ENCODE data around the gene NEU3.

NEU3 gene

DNA sequence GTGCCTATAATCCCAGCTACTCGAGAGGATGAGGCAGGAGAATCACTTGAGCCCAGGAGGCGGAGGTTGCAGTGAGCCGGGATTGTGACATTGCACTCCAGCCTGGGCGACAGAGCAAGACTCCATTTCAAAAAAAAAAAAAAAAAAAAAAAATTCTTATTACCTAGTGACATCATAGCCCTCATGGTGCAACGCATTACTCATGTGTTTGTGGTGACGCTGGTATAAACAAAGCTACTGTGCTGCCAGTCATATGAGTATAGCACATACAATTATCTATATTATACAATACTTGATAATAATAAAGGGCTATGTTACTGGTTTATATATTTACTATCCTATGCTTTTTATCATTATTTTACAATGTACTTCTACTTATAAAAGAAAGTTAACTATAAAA lies 66.8 kb downstream of the NEU3 start:
- H3K4me2 ChIP-seq = no peak overlapping the region
- H3K9ac ChIP-seq = no peak overlapping the region
- H4K20me1 ChIP-seq = no peaks in the 10 kb centered on the region
- H3K27ac ChIP-seq = no peak overlapping the region
- no peak for TF ChIP-seq Cebpa-rat (IDR thresholded peaks at IDR 0.05)
- H3K36me3 ChIP-seq = no peaks in the 10 kb centered on the region
- no peaks in the 10 kb centered on the region for H3K27me3 ChIP-seq
- peaks cover 0 to 12% (median 9%) of the 10 kb centered on the region in 10 experiments; a peak in 18 of 20 replicates for H3K4me1 ChIP-seq
- H3K9me3 ChIP-seq (replicated peaks in 1 of 11) = peaks cover 12 to 27% (median 19%) of the 10 kb centered on the region in 11 experiments
- no peak overlapping the region for H3K4me3 ChIP-seq

DNA sequence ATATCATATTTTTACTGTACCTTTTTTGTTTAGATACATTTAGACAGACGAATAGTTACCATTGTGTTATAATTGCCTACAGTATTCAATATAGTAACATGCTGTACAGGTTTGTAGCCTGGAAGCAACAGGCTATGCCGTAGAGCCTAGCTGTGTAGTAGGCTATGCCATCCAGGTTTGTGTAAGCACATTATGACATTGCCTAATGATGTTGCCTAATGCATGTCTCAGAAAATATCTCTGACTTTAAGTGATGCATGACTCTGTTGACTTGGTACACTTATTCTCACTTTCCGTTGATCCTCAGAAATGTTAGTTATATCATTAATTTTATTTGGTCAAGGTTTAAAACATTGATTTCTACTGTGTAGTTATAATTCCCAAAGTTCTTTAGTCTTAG lies 68.1 kb downstream of the NEU3 start:
- H3K9ac ChIP-seq = no peak overlapping the region
- H3K4me1 ChIP-seq = no peaks in the 10 kb centered on the region
- no peak overlapping the region for H3K4me2 ChIP-seq
- H3K9me3 ChIP-seq (replicated peaks in 1 of 11) = peaks cover 12 to 26% (median 19%) of the 10 kb centered on the region in 11 experiments
- H3K36me3 ChIP-seq = no peaks in the 10 kb centered on the region
- H3K27me3 ChIP-seq = no peaks in the 10 kb centered on the region
- TF ChIP-seq Cebpa-rat (IDR thresholded peaks at IDR 0.05) = no peak
- H3K27ac ChIP-seq = no peak overlapping the region
- no peaks in the 10 kb centered on the region for H4K20me1 ChIP-seq
- H3K4me3 ChIP-seq = no peak overlapping the region

DNA sequence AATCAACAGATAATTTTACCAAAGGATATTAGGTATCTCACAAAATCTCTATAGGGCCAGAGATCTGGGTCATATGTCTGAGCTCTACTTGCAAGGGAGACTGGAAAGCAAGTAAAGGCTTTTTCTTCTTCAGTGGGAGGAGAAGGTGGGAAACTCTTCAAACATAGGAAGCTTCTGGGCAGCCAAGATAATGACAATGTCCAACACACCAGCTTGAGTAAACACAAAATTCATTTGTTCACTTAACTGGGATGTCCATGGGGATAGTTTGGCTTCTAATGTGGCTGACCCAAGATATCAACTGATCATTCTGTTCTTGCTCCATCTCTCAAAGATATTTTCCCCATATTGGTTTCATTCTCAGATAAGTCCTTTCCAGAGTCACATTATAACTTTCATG lies 70.6 kb downstream of the NEU3 start:
- Histone ChIP-seq H3K4me3 (no peak overlapping the region), H3K27ac (no peak overlapping the region), H3K4me1 (no peaks in the 10 kb centered on the region), H3K4me2 (no peak overlapping the region), H3K9ac (no peak overlapping the region), H3K9me3 (replicated peaks in 1 of 11) (0 out of 22 replicates have a peak, but pooled peaks cover 0 to 2% (median 0%) of the 10 kb centered on the region in 11 experiments), H4K20me1 (no peaks in the 10 kb centered on the region), H3K36me3 (no peaks in the 10 kb centered on the region), H3K27me3 (no peaks in the 10 kb centered on the region)
- no peak for TF ChIP-seq Cebpa-rat (IDR thresholded peaks at IDR 0.05)

DNA sequence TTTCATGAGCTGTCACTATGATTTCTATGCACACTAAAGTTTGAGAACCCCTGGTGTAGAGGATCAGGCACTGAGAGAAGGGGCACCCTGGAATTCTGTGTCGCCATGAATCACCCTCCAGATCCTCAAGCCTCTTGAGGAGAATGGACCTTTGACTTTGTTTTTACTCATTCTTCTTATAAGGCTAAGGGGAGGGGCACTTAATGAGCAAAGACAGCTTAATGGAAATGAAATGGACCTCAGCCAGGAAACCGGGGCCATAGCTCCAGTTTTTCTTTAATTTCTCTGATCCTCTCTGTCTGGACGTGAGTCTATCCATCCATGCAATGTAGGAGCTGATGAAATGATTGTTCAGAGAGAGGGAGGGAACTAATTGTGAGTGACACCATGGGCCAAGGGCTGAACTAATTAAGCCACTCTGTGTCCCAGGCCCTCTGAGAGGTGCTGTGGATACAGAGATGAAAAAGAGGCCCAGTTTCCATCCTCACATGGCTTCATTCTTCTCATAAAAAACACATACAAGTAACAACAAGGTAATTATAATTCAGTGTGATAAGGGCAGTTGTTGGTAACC lies 75.1 kb downstream of the NEU3 start:
- Histone ChIP-seq H3K9me3 (replicated peaks in 1 of 11) (0 out of 22 replicates have a peak, but pooled peaks cover 0 to 6% (median 0%) of the 10 kb centered on the region in 11 experiments), H3K27ac (no peak overlapping the region), H3K4me2 (no peak overlapping the region), H3K4me3 (no peak overlapping the region), H4K20me1 (no peaks in the 10 kb centered on the region), H3K36me3 (no peaks in the 10 kb centered on the region), H3K4me1 (no peaks in the 10 kb centered on the region), H3K27me3 (no peaks in the 10 kb centered on the region), H3K9ac (no peak overlapping the region)
- TF ChIP-seq Cebpa-rat (IDR thresholded peaks at IDR 0.05) = no peak

DNA sequence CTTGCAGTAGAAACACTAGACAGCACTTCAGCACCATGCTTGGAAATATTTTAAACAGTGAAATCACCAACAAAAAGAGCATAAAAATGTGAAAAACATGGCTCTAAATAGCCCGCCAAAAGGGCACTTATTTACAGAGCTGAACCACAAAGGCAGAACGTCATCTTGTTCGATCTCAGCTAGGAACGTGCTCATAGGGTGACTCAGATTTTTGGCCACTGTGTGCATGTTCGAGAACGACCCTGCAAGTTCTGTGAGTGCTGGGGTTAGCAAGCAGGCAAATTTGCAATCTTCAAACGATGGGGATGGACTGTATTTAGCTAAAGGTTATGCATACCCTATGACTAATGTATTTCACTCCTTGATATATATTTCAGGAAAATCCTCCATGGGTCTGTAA lies 77.3 kb downstream of the NEU3 start:
- no peak overlapping the region for H3K4me3 ChIP-seq
- 0 out of 22 replicates have a peak, but pooled peaks cover 0 to 6% (median 0%) of the 10 kb centered on the region in 11 experiments for H3K9me3 ChIP-seq (replicated peaks in 1 of 11)
- TF ChIP-seq Cebpa-rat (IDR thresholded peaks at IDR 0.05) = no peak
- H3K4me1 ChIP-seq = no peaks in the 10 kb centered on the region
- no peaks in the 10 kb centered on the region for H3K27me3 ChIP-seq
- H3K27ac ChIP-seq = no peak overlapping the region
- H3K9ac ChIP-seq = no peak overlapping the region
- H3K4me2 ChIP-seq = no peak overlapping the region
- H4K20me1 ChIP-seq = no peaks in the 10 kb centered on the region
- H3K36me3 ChIP-seq = no peaks in the 10 kb centered on the region
